ENCODE data around the gene DIP2C. TPM values are rescaled to one million over a fixed set of nuclear protein-coding genes. Genes with fewer than 3 reads are reported as not detected.
"Not testable (repeated sequence)": the region's sequence is repeated elsewhere in the genome, so short reads cannot be mapped to it uniquely, and the experiment has no call there.

The DIP2C gene
- polyA plus RNA-seq, 12 donors, result 18.1 to 31.7 (median 26.1) TPM; not detected in 1

- DNase-seq, result no peak
Measured at GRCh38 chr10:613271-614138, 76.0 kb downstream of the DIP2C start.

- DNase-seq, result no peak
Measured at GRCh38 chr10:612696-613095, 76.8 kb downstream of the DIP2C start.

- DNase-seq, result not testable (repeated sequence)
Measured at GRCh38 chr10:610642-611305, 78.7 kb downstream of the DIP2C start.

- DNase-seq, result no peak
Measured at GRCh38 chr10:609868-610545, 79.5 kb downstream of the DIP2C start.

- DNase-seq, result no peak
Measured at GRCh38 chr10:609262-609658, 80.2 kb downstream of the DIP2C start.

GRCh38 chr10:608331-609261 lies 80.9 kb downstream of the DIP2C start:
- no peak for DNase-seq

- DNase-seq, result no peak
Measured at GRCh38 chr10:607545-608185, 81.8 kb downstream of the DIP2C start.

GRCh38 chr10:606762-607544 lies 82.5 kb downstream of the DIP2C start:
- no peak for DNase-seq

GRCh38 chr10:605632-606325 lies 83.7 kb downstream of the DIP2C start:
- DNase-seq, result no peak

GRCh38 chr10:604716-605631 lies 84.5 kb downstream of the DIP2C start:
- DNase-seq, result no peak

- DNase-seq, result no peak
Measured at GRCh38 chr10:603745-604144, 85.7 kb downstream of the DIP2C start.

- no peak for DNase-seq
Measured at GRCh38 chr10:602391-603005, 87.0 kb downstream of the DIP2C start.

GRCh38 chr10:601660-601963 lies 87.9 kb downstream of the DIP2C start:
- DNase-seq, result no peak

GRCh38 chr10:600876-601659 lies 88.4 kb downstream of the DIP2C start:
- no peak for DNase-seq

- no peak for DNase-seq
Measured at GRCh38 chr10:600234-600633, 89.2 kb downstream of the DIP2C start.

GRCh38 chr10:599767-600166 lies 89.7 kb downstream of the DIP2C start:
- DNase-seq, result no peak

All from muscle of arm (tissue), 12 donors.